Measurements from ENCODE around the gene FOXQ1. TPM values are rescaled to one million over a fixed set of nuclear protein-coding genes. Genes with fewer than 3 reads are reported as not detected.

FOXQ1 gene
- total RNA-seq, 3 donors from 2014 or later = 0.16 to 1.5 TPM; not detected in 1

DNA sequence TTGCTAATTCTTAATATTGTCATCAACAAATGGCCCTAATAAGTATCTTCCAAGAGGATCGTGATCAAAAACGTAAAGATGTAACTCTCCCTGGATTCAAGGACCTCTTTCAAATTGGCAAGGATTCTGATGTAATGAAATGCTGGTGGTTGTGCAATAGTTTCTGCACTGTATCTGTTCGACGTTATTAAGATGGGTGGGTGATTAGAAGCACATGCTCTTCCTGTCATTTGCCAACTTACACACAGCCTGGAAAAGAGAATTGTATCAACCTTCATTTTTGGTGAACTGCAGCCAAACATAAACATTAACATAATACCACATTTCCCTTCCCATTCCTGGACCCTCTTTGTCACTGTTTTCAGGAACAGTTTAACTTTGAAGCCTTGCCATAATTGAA is 9.8 kb downstream of the FOXQ1 start:
- DNase-seq (ENCODE audit: low spot score in 2 of 2) = no peak
- no peak for TF ChIP-seq POLR2AphosphoS5 (IDR thresholded peaks at IDR 0.05)
- no peak for TF ChIP-seq POLR2A (IDR thresholded peaks at IDR 0.05)
- TF ChIP-seq, protein P1, sequence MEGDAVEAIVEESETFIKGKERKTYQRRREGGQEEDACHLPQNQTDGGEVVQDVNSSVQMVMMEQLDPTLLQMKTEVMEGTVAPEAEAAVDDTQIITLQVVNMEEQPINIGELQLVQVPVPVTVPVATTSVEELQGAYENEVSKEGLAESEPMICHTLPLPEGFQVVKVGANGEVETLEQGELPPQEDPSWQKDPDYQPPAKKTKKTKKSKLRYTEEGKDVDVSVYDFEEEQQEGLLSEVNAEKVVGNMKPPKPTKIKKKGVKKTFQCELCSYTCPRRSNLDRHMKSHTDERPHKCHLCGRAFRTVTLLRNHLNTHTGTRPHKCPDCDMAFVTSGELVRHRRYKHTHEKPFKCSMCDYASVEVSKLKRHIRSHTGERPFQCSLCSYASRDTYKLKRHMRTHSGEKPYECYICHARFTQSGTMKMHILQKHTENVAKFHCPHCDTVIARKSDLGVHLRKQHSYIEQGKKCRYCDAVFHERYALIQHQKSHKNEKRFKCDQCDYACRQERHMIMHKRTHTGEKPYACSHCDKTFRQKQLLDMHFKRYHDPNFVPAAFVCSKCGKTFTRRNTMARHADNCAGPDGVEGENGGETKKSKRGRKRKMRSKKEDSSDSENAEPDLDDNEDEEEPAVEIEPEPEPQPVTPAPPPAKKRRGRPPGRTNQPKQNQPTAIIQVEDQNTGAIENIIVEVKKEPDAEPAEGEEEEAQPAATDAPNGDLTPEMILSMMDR (IDR thresholded peaks at IDR 0.05) = no peak
- intact Hi-C loops (cut with DNase I; ENCODE audit: low total_unique reads) = no loop called here
- Histone ChIP-seq H3K27me3 (no peaks in the 10 kb centered on the region), H3K36me3 (no peaks in the 10 kb centered on the region), H3K4me1 (peaks cover 0 to 3% of the 10 kb centered on the region in 2 donors), H3K27ac (no peak overlapping the region), H3K9me3 (no peaks in the 10 kb centered on the region), H3K4me3 (no peak overlapping the region)

DNA sequence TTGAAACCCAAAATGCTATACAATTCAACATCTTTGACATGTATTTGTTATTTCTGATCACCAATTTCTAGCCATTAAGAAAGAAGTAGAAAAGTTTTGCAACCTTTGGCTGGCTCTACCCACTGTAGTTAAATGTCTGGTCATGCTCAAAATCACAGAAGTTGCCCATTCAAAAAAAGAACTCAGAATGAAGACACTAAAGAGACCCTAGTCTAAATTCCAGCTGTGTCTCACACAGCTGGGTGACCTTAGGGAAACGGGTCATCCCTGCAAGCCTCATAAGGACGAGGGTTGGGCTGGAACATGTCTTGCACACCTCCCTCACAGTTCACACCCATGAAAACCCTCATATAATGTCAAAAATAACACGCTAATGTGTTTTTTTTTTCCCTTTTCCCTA is 10.3 kb downstream of the FOXQ1 start:
- intact Hi-C loops (cut with DNase I; ENCODE audit: low total_unique reads) = no loop called here
- H3K36me3 ChIP-seq = no peaks in the 10 kb centered on the region
- DNase-seq (ENCODE audit: low spot score in 2 of 2) = no peak
- TF ChIP-seq POLR2A (IDR thresholded peaks at IDR 0.05) (no peak), POLR2AphosphoS5 (IDR thresholded peaks at IDR 0.05) (no peak)
- TF ChIP-seq, protein P1 (IDR thresholded peaks at IDR 0.05) = no peak
- H3K9me3 ChIP-seq = no peaks in the 10 kb centered on the region
- peaks cover 0 to 3% of the 10 kb centered on the region in 2 donors for H3K4me1 ChIP-seq
- no peaks in the 10 kb centered on the region for H3K27me3 ChIP-seq
- no peak overlapping the region for H3K27ac ChIP-seq
- no peak overlapping the region for H3K4me3 ChIP-seq

DNA sequence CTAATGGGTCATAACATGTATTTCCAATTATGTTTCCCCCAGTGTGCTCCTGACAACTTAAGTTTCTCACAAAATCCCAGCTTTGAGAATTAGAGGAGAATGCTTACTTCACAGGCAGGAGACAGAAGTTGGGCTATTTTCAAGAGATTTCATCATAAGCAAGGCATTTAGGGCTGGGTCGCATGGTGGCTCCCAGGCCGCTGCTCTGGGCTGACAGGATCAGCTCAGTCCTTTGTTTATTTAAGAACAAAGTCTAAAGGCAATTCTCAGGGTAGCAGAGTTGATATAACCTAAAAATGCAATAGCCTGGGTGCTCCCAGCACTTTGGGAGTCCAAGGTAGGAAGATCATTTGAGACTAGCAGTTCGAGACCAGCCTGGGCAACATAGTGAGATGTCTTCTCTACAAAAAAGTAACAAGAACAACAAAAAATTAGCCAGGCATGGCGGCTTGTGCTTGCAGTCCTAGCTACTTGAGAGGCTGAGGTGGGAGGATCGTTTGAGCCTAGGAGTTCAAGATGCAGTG is 10.9 kb downstream of the FOXQ1 start:
- Histone ChIP-seq H3K9me3 (no peaks in the 10 kb centered on the region), H3K27me3 (no peaks in the 10 kb centered on the region), H3K36me3 (no peaks in the 10 kb centered on the region), H3K4me3 (no peak overlapping the region), H3K4me1 (peaks cover 0 to 3% of the 10 kb centered on the region in 2 donors), H3K27ac (no peak overlapping the region)
- no peak for TF ChIP-seq POLR2AphosphoS5 (IDR thresholded peaks at IDR 0.05)
- TF ChIP-seq POLR2A (IDR thresholded peaks at IDR 0.05) = no peak
- TF ChIP-seq, protein P1 (IDR thresholded peaks at IDR 0.05) = no peak
- intact Hi-C loops (cut with DNase I; ENCODE audit: low total_unique reads) = no loop called here
- no peak for DNase-seq (ENCODE audit: low spot score in 2 of 2)

DNA sequence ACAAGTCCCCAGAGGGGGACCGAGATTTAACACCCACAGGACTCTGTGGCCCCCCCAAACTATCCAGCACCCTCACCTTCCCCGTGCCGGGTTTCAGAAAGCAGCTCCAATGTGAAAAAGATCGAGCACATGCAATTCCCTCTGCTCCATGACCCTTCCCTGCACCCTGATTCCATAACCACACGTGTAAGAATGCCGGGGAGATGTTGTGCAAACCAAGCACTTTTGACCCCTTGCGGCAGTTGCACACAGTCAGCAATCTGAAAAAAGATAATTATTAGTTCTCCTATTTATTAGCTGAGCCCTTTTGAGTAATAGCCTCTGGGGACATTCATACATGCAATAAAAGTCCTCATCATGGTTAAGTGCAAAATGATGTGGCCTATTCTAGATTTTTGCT is 13.0 kb downstream of the FOXQ1 start:
- Histone ChIP-seq H3K4me3 (no peak overlapping the region), H3K27me3 (no peaks in the 10 kb centered on the region), H3K4me1 (peaks cover 0 to 3% of the 10 kb centered on the region in 2 donors), H3K9me3 (no peaks in the 10 kb centered on the region), H3K27ac (no peak overlapping the region), H3K36me3 (no peaks in the 10 kb centered on the region)
- DNase-seq (ENCODE audit: low spot score in 2 of 2) = no peak
- TF ChIP-seq, protein P1 (IDR thresholded peaks at IDR 0.05) = no peak
- TF ChIP-seq POLR2A (IDR thresholded peaks at IDR 0.05) (no peak), POLR2AphosphoS5 (IDR thresholded peaks at IDR 0.05) (no peak)
- intact Hi-C loops (cut with DNase I; ENCODE audit: low total_unique reads) = no loop called here

DNA sequence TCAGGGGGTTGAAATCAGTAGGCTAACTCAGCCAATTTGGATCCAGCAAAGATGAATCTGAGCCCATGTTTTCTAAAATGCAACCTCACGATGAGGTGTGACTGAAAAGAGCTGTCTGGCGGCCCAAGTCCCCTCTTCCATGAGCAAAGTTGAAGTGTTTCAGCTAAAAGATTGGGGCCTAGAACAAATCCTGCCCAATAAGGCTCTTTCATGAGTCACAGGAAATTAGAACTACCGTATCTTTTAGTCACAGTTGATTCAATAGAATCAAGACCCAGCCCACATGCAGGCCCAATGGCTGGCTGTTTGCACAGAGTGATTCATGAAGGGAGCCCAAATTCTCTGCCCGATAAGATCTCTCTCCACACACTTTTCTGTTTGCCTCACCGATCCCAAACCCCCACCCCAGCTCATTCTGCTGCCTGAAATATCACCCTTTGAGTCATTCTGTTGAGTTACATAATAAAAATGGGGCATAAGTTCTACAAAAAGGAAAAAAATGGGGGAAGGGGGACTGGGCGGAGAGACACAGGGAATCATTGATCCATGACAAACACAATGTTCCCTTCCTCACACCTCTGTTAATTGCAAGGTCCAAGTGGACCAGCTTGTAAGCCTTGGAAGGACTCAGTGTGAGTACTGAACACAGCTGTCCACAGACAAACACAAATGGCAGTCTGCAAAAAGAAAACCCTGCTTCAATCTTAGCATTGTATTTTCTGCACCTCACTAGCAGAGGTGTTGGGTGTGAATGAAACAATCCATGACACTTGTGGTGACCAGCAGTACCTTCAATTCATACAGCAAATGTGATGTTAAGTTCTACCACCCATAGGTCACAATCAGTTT is 13.8 kb downstream of the FOXQ1 start:
- H3K4me3 ChIP-seq = no peak overlapping the region

More for the DNA sequence above, 13.8 kb downstream of the FOXQ1 start:
- Histone ChIP-seq H3K27ac (no peak overlapping the region), H3K4me1 (peaks cover 0 to 3% of the 10 kb centered on the region in 2 donors), H3K9me3 (no peaks in the 10 kb centered on the region), H3K36me3 (no peaks in the 10 kb centered on the region), H3K27me3 (no peaks in the 10 kb centered on the region)
- TF ChIP-seq, protein P1 (IDR thresholded peaks at IDR 0.05) = no peak
- TF ChIP-seq POLR2AphosphoS5 (IDR thresholded peaks at IDR 0.05) = no peak
- no peak for TF ChIP-seq POLR2A (IDR thresholded peaks at IDR 0.05)
- DNase-seq (ENCODE audit: low spot score in 2 of 2) = no peak
- intact Hi-C loops (cut with DNase I; ENCODE audit: low total_unique reads) = no loop called here
